ENCODE data around the gene FLAD1. TPM values are rescaled to one million over a fixed set of nuclear protein-coding genes. Genes with fewer than 3 reads are reported as not detected.
"Not testable (repeated sequence)": the region's sequence is repeated elsewhere in the genome, so short reads cannot be mapped to it uniquely, and the experiment has no call there.

The FLAD1 gene
- total RNA-seq, 2 experiments from 2014 or later, result 16.7 to 19.4 TPM

- intact Hi-C loops (cut with DNase I, micrococcal nuclease), result loop anchor here (1.0 to 2.0 kb wide), 5 partner anchors 19 to 43 kb away; partner anchors contain the start of gene PMVK (in 1 of the 2)
- H3K4me3 Mint-ChIP-seq, result no peak within 1 kb of the TSS
- peaks cover 25% of the 10 kb centered on the region for H3K4me1 Mint-ChIP-seq (ENCODE audit: low read depth)
- H3K27ac Mint-ChIP-seq, result no peak within 1 kb of the TSS
- H3K27ac ChIP-seq (ENCODE audit: low read depth in 1 of 2, low read length in 2 of 2), result peak within 1 kb of the TSS; percentile 94 to 99
- H3K27me3 ChIP-seq (ENCODE audit: control insufficient read depth in 1 of 2, insufficient read depth in 2 of 2, low read length in 2 of 2), result no peaks in the 10 kb centered on the region
- peaks cover 18% of the 10 kb centered on the region for H3K36me3 ChIP-seq (ENCODE audit: insufficient read depth, low read length)
- no peaks in the 10 kb centered on the region for H3K27me3 Mint-ChIP-seq
- POLR2A ChIA-PET, result interaction anchor here (0.9 to 5.6 kb wide), 21 partner anchors 9 to 648 kb away, joined by 3 to 46 read pairs (median 6); partner anchors contain the start of genes ADAM15, FLAD1, PBXIP1 and PMVK
- H3K4me3 ChIP-seq (ENCODE audit: low read length), result peak within 1 kb of the TSS; percentile 81
- TF ChIP-seq, protein P1, sequence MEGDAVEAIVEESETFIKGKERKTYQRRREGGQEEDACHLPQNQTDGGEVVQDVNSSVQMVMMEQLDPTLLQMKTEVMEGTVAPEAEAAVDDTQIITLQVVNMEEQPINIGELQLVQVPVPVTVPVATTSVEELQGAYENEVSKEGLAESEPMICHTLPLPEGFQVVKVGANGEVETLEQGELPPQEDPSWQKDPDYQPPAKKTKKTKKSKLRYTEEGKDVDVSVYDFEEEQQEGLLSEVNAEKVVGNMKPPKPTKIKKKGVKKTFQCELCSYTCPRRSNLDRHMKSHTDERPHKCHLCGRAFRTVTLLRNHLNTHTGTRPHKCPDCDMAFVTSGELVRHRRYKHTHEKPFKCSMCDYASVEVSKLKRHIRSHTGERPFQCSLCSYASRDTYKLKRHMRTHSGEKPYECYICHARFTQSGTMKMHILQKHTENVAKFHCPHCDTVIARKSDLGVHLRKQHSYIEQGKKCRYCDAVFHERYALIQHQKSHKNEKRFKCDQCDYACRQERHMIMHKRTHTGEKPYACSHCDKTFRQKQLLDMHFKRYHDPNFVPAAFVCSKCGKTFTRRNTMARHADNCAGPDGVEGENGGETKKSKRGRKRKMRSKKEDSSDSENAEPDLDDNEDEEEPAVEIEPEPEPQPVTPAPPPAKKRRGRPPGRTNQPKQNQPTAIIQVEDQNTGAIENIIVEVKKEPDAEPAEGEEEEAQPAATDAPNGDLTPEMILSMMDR (IDR thresholded peaks at IDR 0.05), result no peak
- peak; percentile 93 to 100 (median 96) for DNase-seq
- peaks cover 49% of the 10 kb centered on the region for H3K4me1 ChIP-seq (ENCODE audit: insufficient read depth, low read length)
- CTCF ChIA-PET, result interaction anchor here (0.7 to 10.7 kb wide), 12 partner anchors 10 to 639 kb away, joined by 3 to 71 read pairs (median 4); partner anchors contain the start of genes PBXIP1, PMVK and PYGO2
- peak; percentile 87 for ATAC-seq (ENCODE audit: poor library complexity)
- peaks cover 13% of the 10 kb centered on the region for H3K36me3 Mint-ChIP-seq (ENCODE audit: low read depth)
- H3K9me3 Mint-ChIP-seq, result no peaks in the 10 kb centered on the region
- no peaks in the 10 kb centered on the region for H3K9me3 ChIP-seq (ENCODE audit: control insufficient read depth in 1 of 2, insufficient read depth in 1 of 2, low read length in 2 of 2)
Measured at GRCh38 chr1:154974102-154974807, 8.9 kb upstream of the FLAD1 start, which contains the start of gene CKS1B. Gene CKS1B (plus strand): TSS chr1:154974681. CDS start chr1:154974746, 65 bp downstream.

GRCh38 chr1:154974808-154975408 lies 8.2 kb upstream of the FLAD1 start:
- no peaks in the 10 kb centered on the region for H3K9me3 ChIP-seq (ENCODE audit: control insufficient read depth in 1 of 2, insufficient read depth in 1 of 2, low read length in 2 of 2)
- H3K4me1 Mint-ChIP-seq (ENCODE audit: low read depth), result peaks cover 22% of the 10 kb centered on the region
- H3K27me3 Mint-ChIP-seq, result no peaks in the 10 kb centered on the region
- no peaks in the 10 kb centered on the region for H3K27me3 ChIP-seq (ENCODE audit: control insufficient read depth in 1 of 2, insufficient read depth in 2 of 2, low read length in 2 of 2)
- intact Hi-C loops (cut with DNase I, micrococcal nuclease), result loop anchor here (1.0 to 2.0 kb wide), 5 partner anchors 20 to 42 kb away; partner anchors contain the start of gene PMVK (in 1 of the 2)
- H3K27ac Mint-ChIP-seq, result no peak overlapping the region
- H3K4me1 ChIP-seq (ENCODE audit: insufficient read depth, low read length), result peaks cover 46% of the 10 kb centered on the region
- DNase-seq, result peak in 13 of 14 experiments; percentile 89 to 98 (median 94)
- H3K9me3 Mint-ChIP-seq, result no peaks in the 10 kb centered on the region
- H3K4me3 Mint-ChIP-seq, result no peak overlapping the region
- H3K36me3 Mint-ChIP-seq (ENCODE audit: low read depth), result peaks cover 7% of the 10 kb centered on the region
- POLR2A ChIA-PET, result interaction anchor here (0.9 to 5.6 kb wide), 15 partner anchors 9 to 77 kb away, joined by 3 to 46 read pairs (median 7); partner anchors contain the start of genes ADAM15, FLAD1, PBXIP1 and PMVK
- peak; percentile 42 for ATAC-seq (ENCODE audit: poor library complexity)
- H3K27ac ChIP-seq (ENCODE audit: low read depth in 1 of 2, low read length in 2 of 2), result peak overlapping the region; percentile 94 to 99
- CTCF ChIA-PET, result interaction anchor here (0.7 to 10.7 kb wide), 5 partner anchors 9 to 42 kb away, joined by 3 to 71 read pairs (median 24); partner anchors contain the start of genes PBXIP1 and PYGO2
- TF ChIP-seq, protein P1 (IDR thresholded peaks at IDR 0.05), result no peak
- H3K36me3 ChIP-seq (ENCODE audit: insufficient read depth, low read length), result peaks cover 12% of the 10 kb centered on the region
- H3K4me3 ChIP-seq (ENCODE audit: low read length), result peak overlapping the region; percentile 81

DNA sequence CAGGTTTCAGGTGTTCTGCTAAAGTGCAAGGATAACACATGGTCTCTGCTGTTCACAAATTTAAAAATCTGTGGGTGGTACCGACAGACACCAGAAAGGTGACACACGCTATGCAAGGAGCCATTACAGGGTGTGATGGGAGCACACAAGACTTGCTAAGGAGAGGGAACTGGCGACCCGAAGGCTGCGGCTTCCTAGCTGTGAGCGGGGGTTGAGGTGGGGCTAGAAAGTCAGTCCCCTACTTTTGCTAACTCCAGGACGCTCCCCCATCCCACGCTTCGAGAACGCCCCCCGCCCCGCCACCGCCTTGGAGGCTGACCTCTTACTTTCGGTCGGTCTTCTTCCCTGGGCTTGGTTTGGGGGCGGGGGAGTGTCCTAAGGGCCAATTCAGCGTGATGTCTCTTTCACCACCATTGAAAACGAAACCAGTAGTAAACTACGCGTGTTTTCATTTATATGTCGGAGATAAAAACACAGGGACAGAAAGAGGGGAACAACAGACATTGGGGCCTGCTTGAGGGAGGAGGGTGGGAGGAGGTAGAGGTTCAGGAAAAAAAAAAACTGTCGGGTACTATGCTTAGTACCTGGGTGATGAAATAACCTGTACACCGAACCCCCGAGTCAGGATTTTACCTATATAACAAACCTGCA lies 7.6 kb upstream of the FLAD1 start:
- H3K4me1 Mint-ChIP-seq (ENCODE audit: low read depth), result peaks cover 22% of the 10 kb centered on the region
- peaks cover 7% of the 10 kb centered on the region for H3K36me3 Mint-ChIP-seq (ENCODE audit: low read depth)
- TF ChIP-seq, protein P1 (IDR thresholded peaks at IDR 0.05), result no peak
- peak overlapping the region; percentile 94 to 99 for H3K27ac ChIP-seq (ENCODE audit: low read depth in 1 of 2, low read length in 2 of 2)
- no peaks in the 10 kb centered on the region for H3K9me3 ChIP-seq (ENCODE audit: control insufficient read depth in 1 of 2, insufficient read depth in 1 of 2, low read length in 2 of 2)
- no peaks in the 10 kb centered on the region for H3K27me3 ChIP-seq (ENCODE audit: control insufficient read depth in 1 of 2, insufficient read depth in 2 of 2, low read length in 2 of 2)
- POLR2A ChIA-PET, result interaction anchor here (0.9 to 5.6 kb wide), 13 partner anchors 8 to 41 kb away, joined by 3 to 46 read pairs (median 16); partner anchors contain the start of genes FLAD1, PBXIP1, PMVK and PYGO2
- H3K4me3 ChIP-seq (ENCODE audit: low read length), result peak overlapping the region; percentile 81
- H3K36me3 ChIP-seq (ENCODE audit: insufficient read depth, low read length), result peaks cover 8% of the 10 kb centered on the region
- intact Hi-C loops (cut with DNase I, micrococcal nuclease), result loop anchor here (2.0 kb wide), 2 partner anchors 23 to 39 kb away; partner anchors contain the start of gene PMVK (in 1 of the 2)
- H3K9me3 Mint-ChIP-seq, result no peaks in the 10 kb centered on the region
- CTCF ChIA-PET, result interaction anchor here (3.0 to 10.7 kb wide), 4 partner anchors 13 to 41 kb away, joined by 15 to 71 read pairs (median 32); partner anchors contain the start of genes PBXIP1 and PYGO2
- no peak overlapping the region for H3K4me3 Mint-ChIP-seq
- DNase-seq (peak in 10 of 14 experiments; percentile 25 to 74 (median 43)), ATAC-seq (ENCODE audit: poor library complexity) (no peak)
- H3K4me1 ChIP-seq (ENCODE audit: insufficient read depth, low read length), result peaks cover 40% of the 10 kb centered on the region
- H3K27ac Mint-ChIP-seq, result no peak overlapping the region
- H3K27me3 Mint-ChIP-seq, result no peaks in the 10 kb centered on the region

DNA sequence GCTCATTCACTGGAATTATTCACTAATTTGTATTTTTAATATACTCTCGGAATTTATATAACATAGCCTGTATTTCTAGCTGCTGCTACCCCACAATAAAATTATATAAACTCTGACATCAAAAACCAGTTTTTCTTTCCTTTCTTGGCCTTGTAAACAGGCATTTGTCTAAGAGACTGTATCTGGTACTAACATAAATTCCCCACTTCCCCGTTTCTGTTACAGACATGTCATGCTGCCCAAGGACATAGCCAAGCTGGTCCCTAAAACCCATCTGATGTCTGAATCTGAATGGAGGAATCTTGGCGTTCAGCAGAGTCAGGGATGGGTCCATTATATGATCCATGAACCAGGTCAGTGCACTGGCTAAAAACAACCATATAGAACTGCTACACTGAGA lies 5.4 kb upstream of the FLAD1 start:
- H3K4me1 Mint-ChIP-seq (ENCODE audit: low read depth); H3K27ac ChIP-seq (ENCODE audit: low read depth in 1 of 2, low read length in 2 of 2); POLR2A ChIA-PET; H3K27ac Mint-ChIP-seq; H3K36me3 Mint-ChIP-seq (ENCODE audit: low read depth); H3K9me3 ChIP-seq (ENCODE audit: control insufficient read depth in 1 of 2, insufficient read depth in 1 of 2, low read length in 2 of 2); H3K27me3 Mint-ChIP-seq; H3K36me3 ChIP-seq (ENCODE audit: insufficient read depth, low read length); ATAC-seq (ENCODE audit: poor library complexity); DNase-seq; H3K4me3 ChIP-seq (ENCODE audit: low read length); H3K9me3 Mint-ChIP-seq; H3K4me3 Mint-ChIP-seq; H3K27me3 ChIP-seq (ENCODE audit: control insufficient read depth in 1 of 2, insufficient read depth in 2 of 2, low read length in 2 of 2): not testable (repeated sequence)
- intact Hi-C loops (cut with DNase I, micrococcal nuclease), result loop anchor here in 1 of 2 experiments (1.0 to 2.0 kb wide), 2 partner anchors 12 to 21 kb away; no protein-coding TSS in a partner anchor
- H3K4me1 ChIP-seq (ENCODE audit: insufficient read depth, low read length), result peaks cover 24% of the 10 kb centered on the region
- CTCF ChIA-PET, result interaction anchor here (1.1 to 10.7 kb wide), 3 partner anchors 37 to 107 kb away, joined by 3 to 71 read pairs (median 4); no protein-coding TSS in a partner anchor

Data from CD4-positive, alpha-beta T cell (primary cell).